C4-2B (cell line): ENCODE measurements around the gene FOS.

Experiments
- CTCF ChIP-seq: fragments of 450-650 bp; conservative IDR thresholded peaks from 2 replicates; pipeline ENCODE4 v1.5.1; 2017; ENCODE audit warnings: mild to moderate bottlenecking
- ZFX ChIP-seq: fragments of 450-650 bp; IDR thresholded peaks from 2 replicates; pipeline ENCODE4 v1.6.1; 2017

GRCh38 chr14:75331471-75331870 lies 52.8 kb downstream of the FOS start:
- TF ChIP-seq CTCF (no peak), ZFX (no peak)
